Omental fat pad (tissue), 4 donors: ENCODE results near the gene IGSF9B. TPM values are rescaled to one million over a fixed set of nuclear protein-coding genes. Genes with fewer than 3 reads are reported as not detected.

ENCODE experiments used
- ATAC-seq: fragments of 150-250 bp; one replicate; pipeline ENCODE4 v1.9.1; 2016; ENCODE audit warnings: mild to moderate bottlenecking, moderate library complexity; ENCODE audit not compliant: low FRiP score
- DNase-seq: peaks from one replicate; pipeline ENCODE4 v3.0.0-alpha.2; 2019; ENCODE audit warnings: low spot score
- CTCF ChIP-seq, 3 donors: fragments of 450-650 bp; IDR thresholded peaks; one replicate each; pipeline ENCODE4 v1.5.1; 2016 to 2017; ENCODE audit warnings: antibody characterized with exemption in 3 of 3, mild to moderate bottlenecking in 3 of 3, moderate library complexity in 2 of 3
- total RNA-seq, 4 donors: library from RNA; depleted of rRNA; stranded (reverse); fragments of >200 nt; gene quantifications; one replicate each; pipeline ENCODE4 v1.1.0, GENCODE V29; 2016

IGSF9B gene
- total RNA-seq, 4 donors from 2014 or later: 2.0 to 29.7 (median 6.6) TPM

- TF ChIP-seq CTCF (IDR thresholded peaks at IDR 0.05): no peak
- DNase-seq (no peak), ATAC-seq (no peak)
Measured at GRCh38 chr11:133992121-133992520, 35.4 kb upstream of the IGSF9B start.

GRCh38 chr11:133991101-133991500 is 34.3 kb upstream of the IGSF9B start:
- ATAC-seq: no peak
- TF ChIP-seq CTCF (IDR thresholded peaks at IDR 0.05): no peak
- no peak for DNase-seq

DNA sequence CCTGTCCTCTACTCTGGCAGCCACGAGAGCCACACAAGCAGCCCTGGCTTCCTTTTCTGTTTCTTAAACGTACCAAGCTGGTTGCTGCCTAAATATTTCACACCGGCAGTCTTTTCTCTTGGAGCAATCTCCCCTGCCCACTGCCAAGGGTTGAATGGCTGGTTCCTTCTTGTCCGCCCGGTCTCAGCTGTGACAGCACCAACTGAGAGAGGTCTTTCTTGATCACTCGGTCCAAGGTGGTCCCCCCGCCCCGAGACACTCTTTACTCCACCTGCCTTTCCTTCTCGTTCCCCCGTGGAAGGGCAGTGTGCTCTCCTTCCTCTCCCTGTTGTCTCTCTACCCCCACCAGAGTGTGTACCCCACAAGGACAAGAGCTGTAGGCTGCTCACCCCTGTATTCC is 33.7 kb upstream of the IGSF9B start:
- TF ChIP-seq CTCF (IDR thresholded peaks at IDR 0.05): no peak
- DNase-seq: no peak
- ATAC-seq: no peak

DNA sequence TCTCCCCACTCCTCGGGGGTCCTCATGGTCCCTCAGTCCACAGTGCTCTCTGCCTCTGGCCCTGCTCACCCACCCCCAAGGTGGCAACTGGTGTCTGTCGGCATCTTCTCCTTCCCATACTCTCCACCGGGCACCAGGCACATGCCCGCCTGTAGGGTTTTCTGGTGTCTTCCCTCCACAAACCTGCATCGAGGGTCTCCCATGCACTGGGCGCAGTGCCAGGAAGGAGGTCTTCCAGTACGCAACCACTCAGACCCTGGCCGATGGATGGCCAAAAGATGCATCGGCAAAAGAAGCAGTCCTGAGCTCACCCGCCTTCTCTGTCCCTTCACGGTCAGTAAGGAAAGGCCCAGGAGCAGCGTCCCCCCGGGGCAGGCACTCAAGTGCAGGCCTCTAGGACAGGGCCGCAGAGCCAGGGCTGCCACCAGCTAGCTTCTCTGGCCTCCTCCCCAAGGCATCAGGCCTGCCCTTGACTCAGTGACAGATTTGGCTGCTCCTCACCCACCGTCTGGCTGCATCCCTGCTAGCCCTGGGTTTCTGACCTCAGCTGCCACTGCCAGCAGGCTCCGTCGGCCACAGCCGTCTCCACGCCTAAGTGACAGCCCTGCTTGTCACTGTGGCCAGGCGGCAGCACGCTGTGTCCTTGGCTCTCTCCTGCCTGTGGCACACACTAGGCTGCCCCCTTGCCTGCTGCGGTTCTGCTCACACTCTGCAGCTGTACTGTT is 32.1 kb upstream of the IGSF9B start:
- ATAC-seq (peak; percentile 21), DNase-seq (no peak)
- no peak for TF ChIP-seq CTCF (IDR thresholded peaks at IDR 0.05)

- TF ChIP-seq CTCF (IDR thresholded peaks at IDR 0.05): no peak
- ATAC-seq (no peak), DNase-seq (no peak)
Measured at GRCh38 chr11:133987171-133987570, 30.4 kb upstream of the IGSF9B start.

- no peak for TF ChIP-seq CTCF (IDR thresholded peaks at IDR 0.05)
- DNase-seq (no peak), ATAC-seq (no peak)
Measured at GRCh38 chr11:133985981-133986944, 29.5 kb upstream of the IGSF9B start.
